ENCODE results near the gene UTP25. TPM values are rescaled to one million over a fixed set of nuclear protein-coding genes. Genes with fewer than 3 reads are reported as not detected.
A peak's percentile ranks its signal among the peaks of the same experiment; 100 is the strongest.

The UTP25 gene
- total RNA-seq, 5 donors from 2014 or later (not counting 1 experiment from before 2014, with no cell fraction given), result 9.1 to 19.9 (median 14.5) TPM

- no CpG with 5 or more reads among the region's 2 CpGs for WGBS (ENCODE audit: insufficient coverage)
- POLR2A ChIA-PET, result interaction anchor here in 1 of 2 donors (0.5 kb wide), 1 partner anchor 15 kb away, joined by 5 read pairs; no protein-coding TSS in a partner anchor
- Histone ChIP-seq H3K9me3 (no peaks in the 10 kb centered on the region), H3K27ac (ENCODE audit: low read length) (no peak overlapping the region), H3K27me3 (replicated peaks in 1 of 2; ENCODE audit: control insufficient read depth in 2 of 2, extremely low read depth in 1 of 2, insufficient read depth in 2 of 2, low read length in 1 of 2) (no peaks in the 10 kb centered on the region), H3K4me3 (ENCODE audit: control insufficient read depth in 1 of 2, extremely low read depth in 1 of 2, low read length in 1 of 2) (no peak overlapping the region), H3K36me3 (ENCODE audit: control insufficient read depth in 2 of 2, extremely low read depth in 1 of 2, insufficient read depth in 1 of 2, low read length in 1 of 2) (peaks cover 0 to 39% of the 10 kb centered on the region in 2 donors), H3K4me1 (ENCODE audit: control insufficient read depth in 1 of 2, extremely low read depth in 1 of 2, insufficient read depth in 2 of 2, low read length in 2 of 2) (peaks cover 6 to 18% of the 10 kb centered on the region in 2 experiments)
- Mint-ChIP-seq H3K9me3 (no peaks in the 10 kb centered on the region), H3K27me3 (no peaks in the 10 kb centered on the region), H3K27ac (no peak overlapping the region), H3K4me3 (peak overlapping the region; percentile 74 to 88 (median 75)), H3K36me3 (peaks cover 36% of the 10 kb centered on the region), H3K4me1 (peaks cover 37 to 59% (median 48%) of the 10 kb centered on the region in 3 donors)
- CTCF ChIA-PET, result no interaction called here
- DNase-seq, result no peak
- ATAC-seq (replicated peaks in 1 of 4), result no peak
These were observed 1.9 kb downstream of the UTP25 start for GRCh38 chr1:209829716-209830115.

- H3K27ac Mint-ChIP-seq, result no peak overlapping the region
- H3K4me1 Mint-ChIP-seq, result peaks cover 40 to 64% (median 51%) of the 10 kb centered on the region in 3 donors
- H3K27me3 ChIP-seq (replicated peaks in 1 of 2; ENCODE audit: control insufficient read depth in 2 of 2, extremely low read depth in 1 of 2, insufficient read depth in 2 of 2, low read length in 1 of 2), result no peaks in the 10 kb centered on the region
- H3K27me3 Mint-ChIP-seq, result no peaks in the 10 kb centered on the region
- H3K36me3 ChIP-seq (ENCODE audit: control insufficient read depth in 2 of 2, extremely low read depth in 1 of 2, insufficient read depth in 1 of 2, low read length in 1 of 2), result peaks cover 0 to 49% of the 10 kb centered on the region in 2 donors
- DNase-seq (no peak), ATAC-seq (replicated peaks in 1 of 4) (no peak)
- H3K9me3 Mint-ChIP-seq, result no peaks in the 10 kb centered on the region
- WGBS (ENCODE audit: insufficient coverage), result no CpG with 5 or more reads among the region's 3 CpGs
- ChIA-PET CTCF (interaction anchor here in 1 of 2 donors (0.7 to 0.8 kb wide), 2 partner anchors 9 to 154 kb away, joined by 3 to 4 read pairs; no protein-coding TSS in a partner anchor), POLR2A (interaction anchor here (0.6 to 0.7 kb wide), 2 partner anchors 24 to 62 kb away, joined by 3 to 4 read pairs; no protein-coding TSS in a partner anchor)
- H3K4me1 ChIP-seq (ENCODE audit: control insufficient read depth in 1 of 2, extremely low read depth in 1 of 2, insufficient read depth in 2 of 2, low read length in 2 of 2), result peaks cover 6 to 18% of the 10 kb centered on the region in 2 experiments
- H3K36me3 Mint-ChIP-seq, result peaks cover 43% of the 10 kb centered on the region
- H3K27ac ChIP-seq (ENCODE audit: low read length), result no peak overlapping the region
- no peak overlapping the region for H3K4me3 Mint-ChIP-seq
- no peak overlapping the region for H3K4me3 ChIP-seq (ENCODE audit: control insufficient read depth in 1 of 2, extremely low read depth in 1 of 2, low read length in 1 of 2)
- H3K9me3 ChIP-seq, result no peaks in the 10 kb centered on the region
These were observed 3.0 kb downstream of the UTP25 start for GRCh38 chr1:209830722-209831121.

GRCh38 chr1:209831615-209832014 is 3.8 kb downstream of the UTP25 start:
- no peak for ATAC-seq (replicated peaks in 1 of 4)
- peaks cover 6 to 18% of the 10 kb centered on the region in 2 experiments for H3K4me1 ChIP-seq (ENCODE audit: control insufficient read depth in 1 of 2, extremely low read depth in 1 of 2, insufficient read depth in 2 of 2, low read length in 2 of 2)
- H3K9me3 ChIP-seq, result no peaks in the 10 kb centered on the region
- H3K36me3 ChIP-seq (ENCODE audit: control insufficient read depth in 2 of 2, extremely low read depth in 1 of 2, insufficient read depth in 1 of 2, low read length in 1 of 2), result peaks cover 0 to 58% of the 10 kb centered on the region in 2 donors
- 100% methylated on average over 1 of the region's 1 CpG for WGBS (ENCODE audit: insufficient coverage)
- H3K27ac Mint-ChIP-seq, result no peak overlapping the region
- H3K27me3 Mint-ChIP-seq, result no peaks in the 10 kb centered on the region
- H3K27ac ChIP-seq (ENCODE audit: low read length), result no peak overlapping the region
- no peaks in the 10 kb centered on the region for H3K27me3 ChIP-seq (replicated peaks in 1 of 2; ENCODE audit: control insufficient read depth in 2 of 2, extremely low read depth in 1 of 2, insufficient read depth in 2 of 2, low read length in 1 of 2)
- POLR2A ChIA-PET, result no interaction called here
- H3K4me1 Mint-ChIP-seq, result peaks cover 40 to 64% (median 54%) of the 10 kb centered on the region in 3 donors
- DNase-seq, result no peak
- peaks cover 52% of the 10 kb centered on the region for H3K36me3 Mint-ChIP-seq
- no peak overlapping the region for H3K4me3 ChIP-seq (ENCODE audit: control insufficient read depth in 1 of 2, extremely low read depth in 1 of 2, low read length in 1 of 2)
- no peak overlapping the region for H3K4me3 Mint-ChIP-seq
- CTCF ChIA-PET, result interaction anchor here (0.5 to 1.4 kb wide), 2 partner anchors 8 to 39 kb away, joined by 4 to 5 read pairs; no protein-coding TSS in a partner anchor
- no peaks in the 10 kb centered on the region for H3K9me3 Mint-ChIP-seq

- CTCF ChIA-PET, result interaction anchor here in 1 of 2 donors (0.6 to 1.0 kb wide), 2 partner anchors 12 to 1489 kb away, joined by 3 to 6 read pairs; no protein-coding TSS in a partner anchor
- Mint-ChIP-seq H3K36me3 (peaks cover 88% of the 10 kb centered on the region), H3K27me3 (no peaks in the 10 kb centered on the region), H3K9me3 (no peaks in the 10 kb centered on the region), H3K4me3 (no peak overlapping the region), H3K4me1 (peaks cover 17 to 42% (median 38%) of the 10 kb centered on the region in 3 donors), H3K27ac (no peak overlapping the region)
- Histone ChIP-seq H3K4me1 (ENCODE audit: control insufficient read depth in 1 of 2, extremely low read depth in 1 of 2, insufficient read depth in 2 of 2, low read length in 2 of 2) (peaks cover 0 to under 1% of the 10 kb centered on the region in 2 experiments), H3K27me3 (replicated peaks in 1 of 2; ENCODE audit: control insufficient read depth in 2 of 2, extremely low read depth in 1 of 2, insufficient read depth in 2 of 2, low read length in 1 of 2) (no peaks in the 10 kb centered on the region), H3K4me3 (ENCODE audit: control insufficient read depth in 1 of 2, extremely low read depth in 1 of 2, low read length in 1 of 2) (no peak overlapping the region), H3K9me3 (no peaks in the 10 kb centered on the region), H3K27ac (ENCODE audit: low read length) (no peak overlapping the region), H3K36me3 (ENCODE audit: control insufficient read depth in 2 of 2, extremely low read depth in 1 of 2, insufficient read depth in 1 of 2, low read length in 1 of 2) (peaks cover 12 to 96% of the 10 kb centered on the region in 2 donors)
- DNase-seq (no peak), ATAC-seq (replicated peaks in 1 of 4) (no peak)
- POLR2A ChIA-PET, result no interaction called here
These were observed 8.1 kb downstream of the UTP25 start for GRCh38 chr1:209835782-209836298.

- no peak for DNase-seq
- Histone ChIP-seq H3K4me3 (ENCODE audit: control insufficient read depth in 1 of 2, extremely low read depth in 1 of 2, low read length in 1 of 2) (no peak overlapping the region), H3K4me1 (ENCODE audit: control insufficient read depth in 1 of 2, extremely low read depth in 1 of 2, insufficient read depth in 2 of 2, low read length in 2 of 2) (no peaks in the 10 kb centered on the region), H3K36me3 (ENCODE audit: control insufficient read depth in 2 of 2, extremely low read depth in 1 of 2, insufficient read depth in 1 of 2, low read length in 1 of 2) (peaks cover 21 to 98% of the 10 kb centered on the region in 2 donors), H3K27me3 (replicated peaks in 1 of 2; ENCODE audit: control insufficient read depth in 2 of 2, extremely low read depth in 1 of 2, insufficient read depth in 2 of 2, low read length in 1 of 2) (no peaks in the 10 kb centered on the region), H3K9me3 (no peaks in the 10 kb centered on the region), H3K27ac (ENCODE audit: low read length) (no peak overlapping the region)
- H3K27me3 Mint-ChIP-seq, result no peaks in the 10 kb centered on the region
- ChIA-PET CTCF (interaction anchor here in 1 of 2 donors (0.6 kb wide), 1 partner anchor 41 kb away, joined by 5 read pairs; no protein-coding TSS in a partner anchor), POLR2A (no interaction called here)
- H3K4me3 Mint-ChIP-seq, result no peak overlapping the region
- H3K27ac Mint-ChIP-seq, result no peak overlapping the region
- ATAC-seq (replicated peaks in 1 of 4), result no peak
- H3K36me3 Mint-ChIP-seq, result peaks cover 92% of the 10 kb centered on the region
- peaks cover 15 to 32% (median 28%) of the 10 kb centered on the region in 3 donors for H3K4me1 Mint-ChIP-seq
- H3K9me3 Mint-ChIP-seq, result no peaks in the 10 kb centered on the region
- WGBS (ENCODE audit: insufficient coverage), result no CpG with 5 or more reads among the region's 7 CpGs
These were observed 9.9 kb downstream of the UTP25 start for GRCh38 chr1:209837671-209838070.

GRCh38 chr1:209838537-209838936 is 10.8 kb downstream of the UTP25 start:
- WGBS (ENCODE audit: insufficient coverage), result 97% methylated on average over 5 of the region's 6 CpGs
- DNase-seq (no peak), ATAC-seq (replicated peaks in 1 of 4) (no peak)
- Mint-ChIP-seq H3K36me3 (peaks cover 93% of the 10 kb centered on the region), H3K4me1 (peaks cover 15 to 32% (median 22%) of the 10 kb centered on the region in 3 donors), H3K27me3 (no peaks in the 10 kb centered on the region), H3K9me3 (no peaks in the 10 kb centered on the region), H3K4me3 (no peak overlapping the region), H3K27ac (no peak overlapping the region)
- H3K4me1 ChIP-seq (ENCODE audit: control insufficient read depth in 1 of 2, extremely low read depth in 1 of 2, insufficient read depth in 2 of 2, low read length in 2 of 2), result no peaks in the 10 kb centered on the region
- H3K27ac ChIP-seq (ENCODE audit: low read length), result no peak overlapping the region
- H3K36me3 ChIP-seq (ENCODE audit: control insufficient read depth in 2 of 2, extremely low read depth in 1 of 2, insufficient read depth in 1 of 2, low read length in 1 of 2), result peaks cover 21 to 98% of the 10 kb centered on the region in 2 donors
- H3K4me3 ChIP-seq (ENCODE audit: control insufficient read depth in 1 of 2, extremely low read depth in 1 of 2, low read length in 1 of 2), result no peak overlapping the region
- H3K9me3 ChIP-seq, result no peaks in the 10 kb centered on the region
- POLR2A ChIA-PET, result no interaction called here
- H3K27me3 ChIP-seq (replicated peaks in 1 of 2; ENCODE audit: control insufficient read depth in 2 of 2, extremely low read depth in 1 of 2, insufficient read depth in 2 of 2, low read length in 1 of 2), result no peaks in the 10 kb centered on the region
- CTCF ChIA-PET, result interaction anchor here in 1 of 2 donors (1.3 kb wide), 1 partner anchor 30 kb away, joined by 3 read pairs; no protein-coding TSS in a partner anchor

Data from T-cell (primary cell).